LHCN-M2 (cell line): Measurements from ENCODE around the gene C1orf21. TPM values are rescaled to one million over a fixed set of nuclear protein-coding genes. Genes with fewer than 3 reads are reported as not detected.

Source experiments
- DNase-seq: peaks from one replicate; pipeline ENCODE4 v3.0.0-alpha.2; 2012; ENCODE audit warnings: low read depth
- total RNA-seq: library from RNA; depleted of rRNA; stranded (reverse); fragments of >200 nt; gene quantifications from 2 replicates; pipeline ENCODE4 v1.2.3, GENCODE V29; 2014

C1orf21 gene
- total RNA-seq, 1 experiment from 2014 or later, result 23.9 TPM

DNA sequence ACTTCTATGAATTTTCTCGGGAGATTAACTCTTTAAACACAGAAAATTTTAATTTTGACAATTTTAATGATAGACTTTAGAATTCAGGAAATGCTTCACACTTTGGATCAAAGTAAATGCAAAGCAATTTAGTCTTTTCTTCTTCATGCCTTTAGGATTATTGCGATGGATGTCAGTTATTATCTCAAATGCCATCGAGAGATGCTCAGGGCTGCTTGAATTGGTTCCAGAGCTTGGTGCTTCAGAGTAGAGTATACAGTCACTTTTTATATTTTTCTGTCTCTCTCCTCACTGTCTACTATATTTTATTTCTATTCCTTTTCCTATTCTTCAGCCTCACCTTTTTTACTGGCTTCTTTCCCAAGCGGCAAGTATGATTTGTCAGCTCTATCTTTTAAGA is 59.2 kb downstream of the C1orf21 start:
- DNase-seq, result no peak

DNA sequence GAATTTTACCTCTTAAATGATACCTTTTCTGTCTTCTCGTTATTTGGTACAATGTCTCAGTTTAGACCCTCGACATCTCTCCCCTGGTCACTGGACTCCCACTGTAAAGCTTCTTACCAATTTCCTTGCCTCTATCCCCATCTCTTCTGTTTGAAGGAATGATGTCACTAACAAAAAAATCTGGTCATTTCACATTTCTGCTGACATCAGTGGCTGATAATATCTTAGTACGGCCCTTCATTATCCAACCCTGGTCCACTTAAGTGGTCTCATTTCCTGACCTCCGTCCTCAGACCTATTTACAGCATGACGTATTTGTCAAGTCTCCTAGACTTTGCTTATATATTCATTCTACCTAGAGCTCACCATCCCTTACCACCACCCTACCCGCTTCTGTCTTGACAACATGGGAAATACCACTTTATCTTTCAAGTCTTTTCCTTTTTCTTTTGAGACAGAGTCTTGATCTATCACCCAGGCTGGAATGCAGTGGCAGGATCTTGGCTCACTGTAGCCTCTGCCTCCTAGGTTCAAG is 60.9 kb downstream of the C1orf21 start:
- DNase-seq, result no peak

DNA sequence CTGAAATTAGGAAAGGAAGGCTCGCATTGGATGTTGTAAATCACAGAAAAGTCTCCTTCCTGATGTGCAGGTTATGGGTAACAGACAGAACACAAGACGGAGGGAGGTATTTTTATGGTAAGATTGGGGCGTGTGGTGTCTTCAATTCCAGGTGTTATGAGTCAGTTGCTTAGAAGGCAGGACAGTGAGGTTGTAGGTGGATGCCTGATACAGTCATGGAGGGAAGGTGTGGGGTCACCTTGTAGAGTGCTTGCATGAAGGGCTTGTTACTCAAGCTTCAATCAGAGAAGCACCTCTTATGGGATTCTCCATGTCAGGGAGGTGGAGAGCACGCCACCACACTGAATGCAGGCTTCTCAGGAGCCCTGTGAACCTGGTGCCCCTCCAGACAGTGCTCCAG is 63.1 kb downstream of the C1orf21 start:
- DNase-seq, result no peak

DNA sequence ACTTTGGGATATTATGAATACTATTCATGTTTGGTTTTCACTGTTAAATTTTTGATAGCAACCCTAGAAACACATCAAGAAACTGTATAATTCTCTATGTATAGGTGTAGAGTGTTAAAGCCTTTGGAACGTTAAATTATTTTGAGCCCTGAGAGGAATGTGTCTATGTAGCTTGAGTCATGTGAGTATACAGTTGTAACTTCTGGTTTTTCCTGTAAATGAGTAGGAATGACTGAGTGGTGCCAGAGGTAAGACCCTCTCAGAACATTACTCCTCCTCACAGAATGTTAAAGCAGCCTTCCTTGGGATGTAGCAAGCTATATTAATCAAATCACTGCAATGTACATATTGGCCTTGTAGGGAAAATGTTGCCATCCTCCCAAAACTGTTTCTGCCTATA is 69.0 kb downstream of the C1orf21 start:
- no peak for DNase-seq

DNA sequence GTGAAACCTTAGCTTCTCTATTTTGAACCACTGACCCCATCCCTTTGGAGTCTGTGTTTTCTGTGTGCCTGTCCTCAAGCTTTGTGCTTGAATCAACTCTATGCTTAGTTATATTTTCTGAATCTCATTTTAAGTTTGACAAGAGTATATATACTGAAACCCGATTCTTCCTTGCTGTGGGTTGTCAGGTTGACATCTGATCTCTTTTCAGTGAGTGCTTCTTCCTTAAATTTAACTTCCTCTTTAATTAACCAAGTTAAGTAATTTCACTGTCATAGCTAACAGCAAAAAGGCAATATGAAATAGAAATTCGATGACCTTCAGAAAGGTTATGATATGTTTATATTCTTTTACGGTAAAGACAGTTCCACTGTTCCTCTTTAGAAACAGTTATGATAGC is 69.4 kb downstream of the C1orf21 start:
- DNase-seq, result no peak

DNA sequence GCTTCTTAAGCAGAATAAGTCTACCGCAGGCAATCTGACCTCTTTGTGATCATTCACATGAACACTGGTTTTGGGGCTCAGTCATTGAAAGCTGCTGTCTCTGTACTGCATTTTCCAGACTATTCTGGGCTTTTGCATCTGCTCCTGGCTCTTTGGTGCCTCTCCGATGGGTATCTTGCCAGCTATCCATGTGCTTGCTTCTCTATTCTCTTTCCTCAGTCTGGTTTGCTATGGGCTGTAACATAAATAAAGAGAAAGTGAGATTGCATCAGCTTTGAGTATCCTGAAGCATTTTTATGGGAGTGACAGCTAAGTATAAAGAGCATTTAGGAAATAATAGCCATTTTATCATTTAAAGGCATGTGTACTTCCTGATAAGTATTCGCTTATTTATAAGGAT is 70.7 kb downstream of the C1orf21 start:
- no peak for DNase-seq

DNA sequence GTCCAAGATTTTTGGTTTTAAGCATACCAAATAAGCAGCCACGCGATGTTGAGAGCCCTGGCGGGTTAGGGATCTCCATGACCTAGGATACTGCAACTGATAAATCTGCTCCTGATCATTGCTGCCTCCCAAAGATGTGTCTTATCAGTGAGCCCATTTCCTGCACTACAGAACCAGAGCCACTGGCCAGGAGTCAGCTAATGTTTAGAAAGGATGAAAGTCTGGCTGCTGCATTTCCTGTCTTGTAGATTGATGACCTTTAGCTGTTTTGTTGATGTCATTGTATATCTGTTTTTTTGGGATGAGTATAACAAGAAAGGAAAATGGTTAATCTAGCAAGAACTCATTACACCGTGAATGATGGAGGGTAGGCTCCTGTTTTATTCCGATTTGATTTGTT is 74.5 kb downstream of the C1orf21 start:
- no peak for DNase-seq

DNA sequence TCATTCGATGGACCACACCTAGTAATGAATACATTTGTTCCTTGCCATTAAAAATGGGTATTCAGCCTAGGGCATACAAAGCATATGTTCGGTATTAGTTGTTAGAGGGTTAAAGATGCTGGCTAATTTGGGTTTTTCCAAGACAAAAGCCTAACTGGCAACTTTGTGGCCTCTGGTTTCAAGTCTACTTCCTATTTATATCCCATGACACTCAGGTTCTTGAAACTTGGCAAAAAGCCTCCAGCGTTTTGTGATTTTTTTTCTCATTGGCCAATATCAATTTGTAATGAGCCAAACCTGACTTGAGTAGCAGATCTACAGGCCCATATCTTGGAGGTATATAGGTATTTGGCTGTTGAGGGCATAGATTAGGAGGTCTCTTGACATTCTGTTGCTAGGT is 75.3 kb downstream of the C1orf21 start:
- no peak for DNase-seq

DNA sequence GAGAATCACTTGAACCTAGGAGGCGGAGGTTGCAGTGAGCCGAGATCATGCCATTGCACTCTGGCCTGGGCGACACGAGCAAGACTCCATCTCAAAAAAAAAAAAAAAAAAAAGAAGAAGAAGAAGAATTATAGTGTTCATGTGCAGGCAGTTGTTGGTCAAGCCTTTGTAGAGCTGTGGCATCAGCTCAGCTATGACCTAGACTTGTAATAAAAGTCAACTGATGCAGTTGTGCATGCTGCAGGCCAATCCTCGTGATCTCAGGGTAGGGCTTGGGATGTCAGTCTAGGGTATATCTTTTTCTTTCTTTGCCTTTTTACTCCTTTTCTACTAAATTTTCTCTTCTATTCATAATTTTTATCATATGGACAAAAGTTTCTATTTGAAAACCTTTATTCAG is 76.2 kb downstream of the C1orf21 start:
- DNase-seq, result no peak

DNA sequence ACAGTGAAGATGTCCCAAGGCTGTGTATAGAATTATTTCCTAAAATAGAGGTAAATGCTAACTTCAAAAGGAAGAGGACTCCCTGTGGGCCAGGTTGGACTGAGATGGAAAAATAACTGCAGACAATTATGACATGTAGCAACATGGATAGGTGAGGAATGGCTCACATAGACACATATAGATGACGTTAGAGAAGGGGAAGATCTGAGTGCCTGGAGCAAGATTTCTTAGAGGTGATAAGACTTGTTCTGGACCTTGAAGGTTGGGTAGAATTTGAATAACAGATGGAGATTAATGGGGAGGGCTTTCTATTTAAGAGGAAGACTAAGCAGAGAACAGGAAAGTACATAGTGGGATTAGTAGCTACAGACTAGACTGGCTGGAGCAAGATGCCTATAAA is 76.9 kb downstream of the C1orf21 start:
- DNase-seq, result no peak

DNA sequence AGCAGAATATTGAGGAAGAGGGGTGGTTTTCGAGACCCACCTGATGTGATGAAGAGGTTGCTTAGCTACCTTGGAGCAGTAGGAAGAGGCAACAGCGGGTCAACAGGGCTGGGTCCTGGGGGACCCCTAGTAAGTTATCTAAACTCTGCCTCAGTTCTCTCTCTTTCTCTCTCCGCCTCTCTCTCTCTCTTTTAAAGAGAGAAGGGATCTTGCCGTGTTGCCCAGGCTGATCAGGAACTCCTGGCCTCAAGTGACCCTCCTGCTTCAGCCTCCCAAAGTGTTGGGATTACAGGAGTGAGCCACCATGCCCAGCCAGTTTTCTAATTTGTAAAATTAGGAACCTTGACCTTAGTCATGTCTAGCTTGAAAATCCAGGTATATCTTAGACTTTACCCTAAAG is 77.9 kb downstream of the C1orf21 start:
- no peak for DNase-seq

DNA sequence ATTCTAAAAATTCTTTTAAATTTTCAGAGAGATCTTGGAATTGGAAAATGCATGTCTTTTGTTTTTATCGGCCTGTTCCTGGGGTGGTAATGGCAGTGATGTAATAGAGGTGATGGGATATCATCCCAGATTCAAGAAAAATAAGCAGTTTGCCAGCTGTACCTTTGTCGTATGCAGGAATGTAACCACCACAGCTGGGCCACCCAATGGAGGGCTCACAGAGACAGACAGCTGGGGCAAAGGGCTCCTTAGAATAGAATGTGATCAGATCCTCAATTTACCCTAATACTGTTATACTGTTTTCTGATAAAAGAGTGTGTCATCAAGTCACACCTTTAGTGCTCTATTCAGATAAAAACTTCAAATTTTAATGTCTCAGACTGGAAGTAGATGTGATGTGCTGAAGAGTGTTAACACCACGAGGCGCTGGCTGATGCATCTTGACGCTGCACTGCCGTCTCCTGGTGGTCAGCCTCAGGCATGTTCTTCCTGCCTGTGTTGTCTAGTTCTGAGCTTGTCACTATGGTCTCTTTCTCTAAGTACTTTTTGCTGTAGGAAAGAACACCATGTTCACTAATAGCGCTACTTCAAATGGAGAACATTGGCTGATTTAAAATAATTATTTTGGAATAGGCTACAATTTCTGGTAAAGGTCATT is 78.8 kb downstream of the C1orf21 start:
- no peak for DNase-seq

DNA sequence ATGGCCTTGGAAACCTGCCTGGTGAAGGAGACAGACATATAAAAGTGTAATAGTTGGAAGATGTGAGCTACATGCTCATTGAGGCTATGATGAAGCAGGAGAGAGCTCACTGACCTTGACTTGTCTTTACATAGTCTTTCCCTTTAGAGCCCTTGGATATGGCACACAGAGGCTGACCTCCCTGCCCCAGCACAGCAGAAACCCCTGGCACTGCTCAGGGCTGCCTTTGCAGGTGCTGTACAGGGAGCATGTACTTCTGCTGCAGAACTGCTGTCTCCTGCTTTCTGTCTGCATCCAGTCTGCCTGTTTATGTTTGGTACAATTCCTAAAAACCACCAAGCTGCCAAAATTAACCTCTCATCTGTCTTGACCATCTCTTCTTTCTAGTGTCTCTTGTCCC is 80.5 kb downstream of the C1orf21 start:
- no peak for DNase-seq

DNA sequence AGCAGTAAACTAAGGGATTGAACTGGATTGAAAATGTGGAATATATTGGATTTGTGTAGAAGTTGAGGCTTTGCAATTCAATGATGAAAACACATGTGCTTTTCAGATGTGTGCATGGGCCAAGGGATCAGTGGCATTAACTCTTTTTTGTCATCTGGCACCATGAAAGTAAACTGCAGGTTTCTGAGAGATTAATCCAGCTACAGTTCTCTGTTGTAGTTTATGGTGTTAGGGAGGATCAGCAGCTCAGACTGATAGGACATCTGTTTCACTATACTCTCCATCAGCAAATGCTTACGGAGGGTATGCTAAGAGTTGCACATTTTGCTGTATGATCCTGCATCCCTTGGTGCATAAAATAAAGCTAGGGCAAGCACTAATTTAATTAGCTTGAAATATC is 82.6 kb downstream of the C1orf21 start:
- no peak for DNase-seq

DNA sequence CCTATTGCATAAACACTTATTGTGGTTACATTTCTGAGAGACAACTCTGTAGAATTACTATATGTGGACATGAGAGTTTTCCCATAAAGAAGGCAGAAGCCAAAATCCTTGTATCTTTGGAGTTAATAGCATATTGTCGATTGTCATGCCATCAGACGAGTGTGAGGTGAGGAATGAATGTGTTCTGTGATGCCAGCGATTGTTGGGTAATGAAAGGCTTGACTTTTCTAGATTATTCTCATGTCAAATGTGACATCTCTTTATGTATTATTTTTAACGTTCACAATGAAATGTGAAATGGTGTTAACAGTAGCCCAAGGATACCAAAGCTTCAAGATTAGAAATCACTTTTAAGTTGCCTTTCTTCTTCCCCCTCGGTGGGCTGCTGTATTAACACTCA is 84.9 kb downstream of the C1orf21 start:
- DNase-seq, result no peak

DNA sequence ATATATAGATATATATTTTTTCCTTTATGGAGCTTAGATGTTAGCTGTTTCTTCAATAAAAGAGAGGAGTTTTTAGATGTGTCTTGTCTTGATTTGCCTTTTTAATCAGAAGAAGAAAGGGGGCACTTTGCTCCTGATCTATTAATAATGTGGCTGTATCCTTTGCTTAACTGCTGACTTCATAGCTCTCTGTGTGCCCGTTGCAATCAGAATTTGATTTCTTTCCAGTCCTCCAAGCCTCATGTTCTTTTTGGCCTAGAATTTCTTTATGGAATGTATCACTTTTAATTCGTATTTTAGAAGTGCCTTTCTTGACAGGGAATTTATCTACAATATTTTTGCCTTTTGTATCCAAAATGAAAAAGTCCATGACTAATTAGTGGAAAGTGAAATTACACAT is 85.3 kb downstream of the C1orf21 start:
- DNase-seq, result no peak

DNA sequence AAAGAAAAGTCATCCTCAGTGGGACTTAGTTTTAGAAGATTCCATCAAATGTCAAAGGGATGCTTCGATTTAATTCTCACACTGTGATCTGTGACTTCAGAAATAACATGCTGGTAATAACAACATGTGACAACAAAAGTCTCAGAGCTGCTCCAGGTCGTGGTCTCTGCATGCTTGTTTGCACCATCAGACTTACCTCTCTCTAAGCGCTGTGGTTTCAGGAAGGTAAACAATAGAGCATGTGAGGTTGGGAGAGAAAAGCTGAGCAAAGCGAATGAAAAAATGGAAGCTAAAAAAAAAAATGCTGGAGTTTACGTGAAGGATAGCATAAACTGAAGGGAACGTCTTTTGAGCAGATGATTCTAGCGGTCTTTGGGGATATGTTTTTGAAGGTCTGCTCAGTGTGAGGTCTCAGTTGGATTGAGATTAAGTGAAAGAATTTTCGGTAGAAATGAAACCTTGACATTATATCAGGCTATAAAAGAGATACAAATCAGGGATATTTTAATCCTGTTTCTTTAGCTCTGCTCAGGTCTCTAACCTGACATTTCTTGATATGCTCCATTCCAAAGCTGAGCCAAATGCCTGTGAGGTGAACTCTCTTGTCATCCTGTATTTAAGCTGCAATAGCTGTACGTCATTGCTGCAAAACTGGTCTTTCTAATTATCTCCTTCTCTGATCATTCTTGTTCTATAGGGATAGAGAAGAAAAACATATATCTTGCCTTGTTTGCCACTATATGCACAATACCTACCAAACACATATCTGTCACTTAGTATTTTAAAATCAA is 86.5 kb downstream of the C1orf21 start:
- no peak for DNase-seq

DNA sequence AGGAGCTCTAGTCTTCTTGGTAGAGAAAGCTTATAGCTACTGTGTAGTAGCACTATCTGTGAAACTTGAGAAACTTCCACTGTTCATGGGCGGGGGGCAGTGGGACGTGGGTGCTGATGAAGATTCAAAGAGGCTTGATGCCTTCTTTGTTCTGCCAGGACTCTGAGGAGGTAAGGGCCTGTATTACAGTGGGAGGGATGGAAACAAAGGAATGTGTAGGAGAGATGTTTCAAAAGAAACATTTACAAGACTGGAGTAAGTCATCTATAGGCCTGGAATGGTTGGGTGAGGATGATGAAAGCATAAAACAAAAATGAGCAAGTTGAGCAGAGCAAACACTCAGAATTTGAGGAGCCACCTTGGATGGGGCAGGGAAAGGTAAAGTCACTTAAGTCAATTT is 89.4 kb downstream of the C1orf21 start:
- no peak for DNase-seq

DNA sequence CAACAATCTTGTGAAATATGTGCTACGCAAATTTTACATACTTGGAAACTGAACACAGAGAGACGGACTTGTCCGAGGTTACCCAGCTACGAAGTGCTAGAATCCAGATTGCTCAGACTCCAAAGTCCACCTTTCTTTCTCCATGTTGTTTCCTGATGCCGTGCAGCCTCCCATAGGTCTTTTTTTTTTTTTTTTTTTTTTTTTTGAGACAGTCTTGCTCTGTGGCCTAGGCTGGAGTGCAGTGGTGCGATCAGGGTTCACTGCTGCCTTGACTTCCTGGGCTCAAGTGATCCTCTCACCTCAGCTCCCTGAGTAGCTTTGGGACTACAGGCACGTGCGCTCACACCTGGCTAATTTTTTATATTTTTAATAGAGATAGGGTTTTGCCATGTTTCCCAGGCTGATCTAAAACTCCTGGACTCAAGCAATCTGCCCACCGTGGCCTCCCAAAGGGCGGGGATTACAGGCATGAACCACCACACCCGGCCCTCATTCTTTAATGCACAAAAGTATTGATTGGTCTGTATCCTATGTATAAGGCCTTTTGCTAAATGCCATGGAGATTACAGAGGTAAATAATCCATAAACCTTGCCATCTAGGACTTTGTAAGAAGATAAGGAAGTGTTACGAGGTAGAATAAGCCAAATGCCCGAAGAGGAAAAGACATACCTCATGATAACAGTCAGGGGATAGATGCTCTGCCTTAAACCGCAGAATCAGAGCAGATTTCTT is 92.8 kb downstream of the C1orf21 start:
- DNase-seq, result no peak

DNA sequence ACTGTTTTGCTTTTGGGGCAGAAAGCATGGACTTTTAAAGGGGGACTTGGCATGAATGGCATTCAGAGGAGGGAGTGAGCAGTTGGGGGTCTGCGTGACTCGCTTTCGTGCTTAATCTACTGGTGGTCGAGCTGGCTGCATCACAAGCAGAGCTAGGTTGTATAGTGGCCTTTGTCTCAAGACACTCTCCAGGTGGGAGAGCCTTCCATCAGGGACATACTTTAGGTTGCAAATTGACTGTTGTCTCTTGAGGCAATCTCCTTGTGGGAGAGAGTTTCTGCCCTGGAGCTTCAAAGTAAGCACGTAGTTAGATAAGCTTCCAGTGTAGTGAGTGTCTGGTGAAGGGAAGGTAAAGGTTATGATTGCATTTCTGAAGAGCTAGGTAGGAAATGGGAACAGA is 93.9 kb downstream of the C1orf21 start:
- DNase-seq, result no peak

DNA sequence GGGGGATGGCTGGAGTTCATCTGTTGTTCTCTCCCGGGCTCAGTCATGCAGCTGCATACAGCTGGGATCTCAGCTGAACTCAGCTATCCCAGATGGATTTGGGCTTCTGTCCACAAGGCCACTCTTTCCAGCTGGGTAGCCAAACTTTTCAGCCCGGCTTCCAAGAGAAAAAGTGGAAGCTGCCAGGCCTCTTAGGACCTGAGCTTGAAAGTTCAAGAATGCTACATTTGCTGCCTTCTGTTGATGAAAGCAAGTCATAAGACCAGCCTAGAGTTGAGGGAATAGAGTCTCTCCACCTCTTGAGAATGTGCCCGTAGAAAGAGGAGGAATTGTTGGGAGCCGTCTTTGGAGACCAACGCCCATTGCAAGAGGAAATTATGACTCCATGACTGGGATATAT is 95.3 kb downstream of the C1orf21 start:
- DNase-seq, result no peak

DNA sequence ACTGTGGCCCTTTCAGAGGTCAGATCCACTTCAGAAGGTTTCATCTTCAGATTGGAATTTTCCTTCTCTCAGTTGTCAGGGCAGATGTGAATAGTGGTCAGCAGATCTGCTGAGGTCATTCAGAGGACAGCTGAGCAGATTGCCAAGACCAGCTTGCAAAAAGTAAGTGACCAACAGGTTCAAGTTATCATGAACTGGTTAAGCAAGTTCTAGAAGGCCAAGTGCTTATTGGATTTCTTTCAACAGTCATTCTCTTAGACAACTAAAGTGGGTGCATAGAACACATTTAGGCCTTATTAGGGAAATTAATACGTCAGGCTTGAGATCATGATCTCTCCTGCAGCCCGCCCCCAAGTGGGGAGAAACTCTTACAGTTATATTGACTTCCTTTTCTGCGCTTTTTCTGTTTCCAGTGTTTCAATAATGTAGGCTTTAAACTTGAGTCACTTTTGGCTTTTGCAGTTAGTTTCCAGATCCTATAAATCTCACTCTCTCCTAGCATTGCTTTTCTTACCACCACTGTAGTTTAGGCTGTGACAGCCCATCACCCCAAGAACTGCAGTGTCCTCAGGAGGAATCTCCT is 96.4 kb downstream of the C1orf21 start:
- DNase-seq, result peak; percentile 87
